ENCODE data around the gene TRMT2A. TPM values are rescaled to one million over a fixed set of nuclear protein-coding genes. Genes with fewer than 3 reads are reported as not detected.

The TRMT2A gene
- total RNA-seq, 1 experiment from 2014 or later: 54.8 TPM

DNA sequence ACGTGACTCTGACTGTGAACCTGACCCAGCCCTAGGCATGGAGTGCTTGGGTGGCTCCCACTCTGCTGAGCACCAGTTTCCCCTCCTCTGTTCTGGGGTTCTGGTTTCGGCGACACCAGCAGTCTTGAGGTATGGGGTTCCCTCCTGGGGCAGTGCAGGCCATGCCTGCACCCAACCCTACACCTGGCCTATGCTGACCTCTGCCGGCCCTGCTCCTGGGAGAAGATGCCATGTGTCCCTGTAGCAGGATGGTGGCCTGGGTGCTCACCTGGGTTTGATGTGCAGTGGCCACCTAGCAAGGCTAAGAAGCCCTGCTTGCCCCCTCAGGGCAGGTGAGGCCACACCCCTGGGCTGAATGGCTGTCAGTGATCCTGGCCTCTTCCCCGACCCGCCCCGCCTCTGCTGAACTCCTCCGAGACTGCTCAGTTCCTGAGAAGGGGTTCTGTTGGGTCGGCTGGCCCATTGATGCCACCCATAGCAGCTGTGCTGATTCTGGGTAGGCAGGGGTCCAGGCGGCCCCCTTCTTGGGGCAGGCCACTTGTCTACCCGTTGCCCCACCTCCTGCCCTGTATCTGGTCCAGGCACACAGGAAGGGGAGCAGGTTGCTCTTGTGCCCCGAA lies 17.0 kb upstream of the TRMT2A start:
- Histone ChIP-seq H3K36me3 (ENCODE audit: insufficient read depth, low read length) (no peaks in the 10 kb centered on the region), H3K79me2 (ENCODE audit: low read length) (no peaks in the 10 kb centered on the region), H3K4me3 (ENCODE audit: low read length) (no peak overlapping the region), H3K9ac (ENCODE audit: low read length) (no peak overlapping the region), H3K9me2 (replicated peaks; ENCODE audit: insufficient read depth, low read length) (no peaks in the 10 kb centered on the region), H3K27ac (ENCODE audit: low read length) (no peak overlapping the region), H3K27me3 (ENCODE audit: low read length) (no peaks in the 10 kb centered on the region), H2AFZ (ENCODE audit: low read length) (no peak overlapping the region), H3K4me1 (ENCODE audit: low read length) (peaks cover 38% of the 10 kb centered on the region), H3K4me2 (ENCODE audit: low read depth, low read length, poor library complexity, severe bottlenecking) (no peak overlapping the region), H3K9me3 (ENCODE audit: low read length) (no peaks in the 10 kb centered on the region), H4K20me1 (ENCODE audit: insufficient read depth, low read depth, low read length) (peaks cover 36% of the 10 kb centered on the region)
- DNase-seq: no peak

DNA sequence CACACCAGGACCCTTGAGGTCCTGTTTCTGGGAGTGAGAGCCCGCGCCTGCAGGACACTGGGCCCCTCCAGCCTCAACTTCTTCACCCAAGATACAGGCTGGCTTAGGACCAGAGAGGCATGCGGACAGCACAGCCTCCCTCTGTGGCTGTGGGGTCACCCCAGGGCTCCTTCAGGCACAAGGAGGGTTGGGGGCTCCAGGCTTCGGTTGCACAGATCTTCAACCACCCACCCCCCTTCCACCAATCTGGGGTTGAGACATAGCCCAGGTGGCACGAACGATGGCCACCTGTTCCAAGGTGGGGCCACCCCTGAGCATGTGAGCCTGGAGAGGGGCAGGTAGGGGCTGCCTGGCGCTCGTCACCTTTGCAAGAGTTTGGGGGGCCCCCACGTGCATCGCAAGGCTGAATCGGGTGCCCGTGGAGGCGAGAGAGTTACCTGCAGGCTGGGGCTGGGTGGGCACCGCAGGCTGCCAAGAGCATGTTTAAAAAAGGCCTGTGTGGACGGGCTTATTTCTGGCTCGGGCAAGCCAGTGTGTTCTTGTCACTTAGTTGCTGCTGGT lies 15.7 kb upstream of the TRMT2A start:
- Histone ChIP-seq H3K4me1 (ENCODE audit: low read length) (peaks cover 40% of the 10 kb centered on the region), H3K4me2 (ENCODE audit: low read depth, low read length, poor library complexity, severe bottlenecking) (peak overlapping the region; percentile 83), H2AFZ (ENCODE audit: low read length) (no peak overlapping the region), H3K27ac (ENCODE audit: low read length) (no peak overlapping the region), H3K9me2 (replicated peaks; ENCODE audit: insufficient read depth, low read length) (no peaks in the 10 kb centered on the region), H3K4me3 (ENCODE audit: low read length) (peak overlapping the region; percentile 81), H3K36me3 (ENCODE audit: insufficient read depth, low read length) (no peaks in the 10 kb centered on the region), H4K20me1 (ENCODE audit: insufficient read depth, low read depth, low read length) (peaks cover 33% of the 10 kb centered on the region), H3K9ac (ENCODE audit: low read length) (peak overlapping the region; percentile 80), H3K79me2 (ENCODE audit: low read length) (no peaks in the 10 kb centered on the region), H3K9me3 (ENCODE audit: low read length) (no peaks in the 10 kb centered on the region), H3K27me3 (ENCODE audit: low read length) (no peaks in the 10 kb centered on the region)
- DNase-seq: no peak

DNA sequence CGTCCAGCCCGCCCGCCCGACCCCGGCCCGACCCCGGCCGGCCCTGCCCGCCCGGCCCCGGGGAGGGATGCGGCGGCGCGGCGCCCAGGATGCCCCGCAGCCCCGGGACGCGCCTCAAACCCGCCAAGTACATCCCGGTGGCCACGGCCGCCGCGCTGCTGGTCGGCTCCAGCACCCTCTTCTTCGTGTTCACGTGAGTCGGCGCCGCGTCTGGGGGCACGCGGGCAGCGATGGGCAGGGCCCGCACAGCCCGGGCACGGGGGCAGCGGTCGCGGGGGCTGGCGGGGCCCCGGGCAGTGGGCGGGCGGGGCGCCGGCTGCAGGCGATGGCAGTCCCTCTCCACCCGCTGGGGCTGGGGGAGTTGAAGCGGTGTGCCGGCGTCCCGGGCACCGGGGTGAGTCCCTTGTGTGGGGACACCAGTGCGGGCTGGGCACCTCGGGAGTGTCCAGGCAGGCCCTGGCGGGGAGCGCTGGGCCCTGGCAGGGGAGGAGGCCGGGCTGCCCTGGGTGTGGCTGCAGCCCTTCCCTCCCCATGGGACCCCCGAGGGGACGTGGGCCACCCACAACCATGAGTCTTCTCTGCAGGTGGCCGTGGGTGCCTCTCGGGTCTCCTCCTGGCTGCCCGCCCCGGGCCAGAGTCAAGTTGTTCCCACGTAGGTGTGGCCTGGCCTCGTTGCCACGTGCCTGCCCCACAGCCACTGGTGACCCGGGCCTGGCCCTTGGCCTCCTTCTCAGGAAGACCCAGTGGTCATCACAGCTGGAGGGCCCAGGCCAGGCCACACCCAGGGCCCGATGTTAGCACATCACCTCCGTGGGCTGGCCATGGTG lies 15.0 kb upstream of the TRMT2A start:
- Histone ChIP-seq H3K9me3 (ENCODE audit: low read length) (no peaks in the 10 kb centered on the region), H3K4me2 (ENCODE audit: low read depth, low read length, poor library complexity, severe bottlenecking) (peak overlapping the region; percentile 83), H3K27ac (ENCODE audit: low read length) (no peak overlapping the region), H3K9ac (ENCODE audit: low read length) (peak overlapping the region; percentile 80), H3K27me3 (ENCODE audit: low read length) (no peaks in the 10 kb centered on the region), H3K4me1 (ENCODE audit: low read length) (peaks cover 33% of the 10 kb centered on the region), H3K4me3 (ENCODE audit: low read length) (peak overlapping the region; percentile 81), H4K20me1 (ENCODE audit: insufficient read depth, low read depth, low read length) (peaks cover 33% of the 10 kb centered on the region), H3K36me3 (ENCODE audit: insufficient read depth, low read length) (no peaks in the 10 kb centered on the region), H3K79me2 (ENCODE audit: low read length) (no peaks in the 10 kb centered on the region), H2AFZ (ENCODE audit: low read length) (no peak overlapping the region; the same call in 1 of the 2 replicates), H3K9me2 (replicated peaks; ENCODE audit: insufficient read depth, low read length) (no peaks in the 10 kb centered on the region)
- peak; percentile 54 for DNase-seq

DNA sequence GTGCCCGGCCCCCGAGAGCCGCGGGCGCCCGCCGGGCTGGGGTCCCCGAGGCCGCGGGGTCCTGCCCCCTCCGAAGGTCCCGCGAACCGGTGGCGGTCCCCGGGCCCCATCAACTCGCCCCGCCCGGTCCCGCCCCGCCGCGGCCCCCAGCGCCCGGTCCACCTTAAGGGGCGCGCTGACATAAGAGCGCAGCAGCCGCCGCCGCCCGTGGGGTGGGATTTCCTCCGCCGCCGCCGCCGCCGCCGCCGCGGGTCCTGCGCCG lies 14.5 kb upstream of the TRMT2A start, which contains the start of gene ZDHHC8:
ZDHHC8 (plus strand) TSS at position 208 of the 262 bp plus-strand sequence. CDS start 144 bp downstream, outside the sequence.
- Histone ChIP-seq H3K9me3 (ENCODE audit: low read length) (no peaks in the 10 kb centered on the region), H3K9me2 (replicated peaks; ENCODE audit: insufficient read depth, low read length) (no peaks in the 10 kb centered on the region), H3K79me2 (ENCODE audit: low read length) (no peaks in the 10 kb centered on the region), H3K27ac (ENCODE audit: low read length) (peak within 1 kb of the TSS; percentile 60), H3K4me3 (ENCODE audit: low read length) (peak within 1 kb of the TSS; percentile 88), H4K20me1 (ENCODE audit: insufficient read depth, low read depth, low read length) (peaks cover 31% of the 10 kb centered on the region), H3K27me3 (ENCODE audit: low read length) (no peaks in the 10 kb centered on the region), H3K4me1 (ENCODE audit: low read length) (peaks cover 31% of the 10 kb centered on the region), H2AFZ (ENCODE audit: low read length) (peak within 1 kb of the TSS; percentile 71; the same call in 1 of the 2 replicates), H3K36me3 (ENCODE audit: insufficient read depth, low read length) (no peaks in the 10 kb centered on the region), H3K4me2 (ENCODE audit: low read depth, low read length, poor library complexity, severe bottlenecking) (peak within 1 kb of the TSS; percentile 92), H3K9ac (ENCODE audit: low read length) (peak within 1 kb of the TSS; percentile 89)
- peak; percentile 67 for DNase-seq

DNA sequence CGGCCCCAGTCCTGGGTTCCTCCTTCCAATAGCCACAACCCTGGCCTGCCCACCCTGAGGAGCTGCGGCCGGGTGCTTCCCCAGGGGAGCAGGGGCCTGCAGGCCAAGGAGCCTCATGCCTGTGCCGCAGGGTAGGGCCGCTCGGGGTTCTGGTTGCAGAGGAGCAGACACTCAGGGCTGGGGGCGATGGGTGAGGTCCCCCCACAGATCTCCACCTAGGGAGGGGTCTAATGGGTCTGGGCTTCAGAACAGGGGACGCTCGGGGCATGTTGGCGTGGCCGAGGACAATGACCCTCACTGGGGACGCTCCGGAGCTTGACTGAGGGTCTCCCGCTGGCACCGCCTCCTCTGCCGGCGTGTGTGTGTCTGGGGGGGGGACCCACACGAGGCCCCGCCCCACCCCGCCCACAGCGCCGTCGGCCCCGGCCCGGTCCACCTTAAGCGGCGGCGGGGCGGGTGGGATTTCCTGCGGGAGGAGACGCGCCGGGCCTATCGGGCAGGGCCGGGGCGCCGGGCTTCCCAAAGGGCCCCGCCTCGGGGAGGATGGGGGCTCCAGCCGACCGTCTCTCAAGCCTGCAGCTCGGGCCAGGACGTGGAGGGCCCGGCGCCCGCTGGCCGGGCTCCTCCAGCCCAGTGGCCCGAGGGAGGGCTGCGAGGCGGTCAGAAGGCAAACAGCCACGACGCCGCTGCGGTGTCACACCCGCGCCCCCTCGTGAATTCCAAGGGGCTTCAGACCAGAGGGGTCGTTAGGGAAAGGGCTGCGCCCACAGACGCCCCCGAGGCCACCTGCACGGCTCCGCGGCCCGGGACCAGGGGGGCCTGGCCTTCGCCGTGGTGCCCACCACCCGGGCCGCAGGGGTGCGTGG lies 13.9 kb upstream of the TRMT2A start:
- H3K4me3 ChIP-seq (ENCODE audit: low read length): peak overlapping the region; percentile 88
- peak overlapping the region; percentile 71; the same call in 1 of the 2 replicates for H2AFZ ChIP-seq (ENCODE audit: low read length)
- H3K9me2 ChIP-seq (replicated peaks; ENCODE audit: insufficient read depth, low read length): no peaks in the 10 kb centered on the region
- peaks cover 31% of the 10 kb centered on the region for H3K4me1 ChIP-seq (ENCODE audit: low read length)
- H3K4me2 ChIP-seq (ENCODE audit: low read depth, low read length, poor library complexity, severe bottlenecking): peak overlapping the region; percentile 92
- H3K27me3 ChIP-seq (ENCODE audit: low read length): no peaks in the 10 kb centered on the region
- peak overlapping the region; percentile 60 for H3K27ac ChIP-seq (ENCODE audit: low read length)
- DNase-seq: peak; percentile 87
- peaks cover 2% of the 10 kb centered on the region; the same call in 1 of the 2 replicates for H3K36me3 ChIP-seq (ENCODE audit: insufficient read depth, low read length)
- H4K20me1 ChIP-seq (ENCODE audit: insufficient read depth, low read depth, low read length): peaks cover 27% of the 10 kb centered on the region
- H3K79me2 ChIP-seq (ENCODE audit: low read length): no peaks in the 10 kb centered on the region
- peak overlapping the region; percentile 89 for H3K9ac ChIP-seq (ENCODE audit: low read length)
- H3K9me3 ChIP-seq (ENCODE audit: low read length): no peaks in the 10 kb centered on the region

DNA sequence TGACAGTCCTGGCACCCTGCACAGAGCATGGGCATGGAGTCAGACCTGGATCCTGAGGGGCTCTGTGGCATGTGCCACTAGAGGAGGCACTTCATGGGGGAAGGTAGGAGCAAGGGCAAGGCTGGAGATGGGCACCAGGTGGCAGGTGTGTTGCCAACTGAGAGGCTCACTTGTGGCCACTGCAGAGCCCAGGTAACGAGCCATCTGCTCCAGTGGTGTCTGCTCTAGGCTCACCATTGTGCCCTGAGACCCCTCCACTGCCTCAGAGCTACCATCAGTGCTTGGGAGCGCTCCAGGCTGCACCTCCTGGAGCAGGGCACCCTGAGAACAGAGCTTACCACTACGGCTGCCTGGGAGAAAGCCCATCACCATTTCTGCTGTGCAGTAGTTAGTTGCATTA lies 13.3 kb upstream of the TRMT2A start:
- Histone ChIP-seq H3K27me3 (ENCODE audit: low read length) (no peaks in the 10 kb centered on the region), H3K9me3 (ENCODE audit: low read length) (no peaks in the 10 kb centered on the region), H4K20me1 (ENCODE audit: insufficient read depth, low read depth, low read length) (peaks cover 28% of the 10 kb centered on the region), H3K9ac (ENCODE audit: low read length) (peak overlapping the region; percentile 89), H3K4me3 (ENCODE audit: low read length) (peak overlapping the region; percentile 88; the same call in 1 of the 2 replicates), H3K4me2 (ENCODE audit: low read depth, low read length, poor library complexity, severe bottlenecking) (peak overlapping the region; percentile 92), H3K79me2 (ENCODE audit: low read length) (no peaks in the 10 kb centered on the region), H3K36me3 (ENCODE audit: insufficient read depth, low read length) (peaks cover 7% of the 10 kb centered on the region; the same call in 1 of the 2 replicates), H3K9me2 (replicated peaks; ENCODE audit: insufficient read depth, low read length) (no peaks in the 10 kb centered on the region), H3K4me1 (ENCODE audit: low read length) (peaks cover 25% of the 10 kb centered on the region), H3K27ac (ENCODE audit: low read length) (peak overlapping the region; percentile 40; the same call in 1 of the 2 replicates), H2AFZ (ENCODE audit: low read length) (no peak overlapping the region; the same call in 1 of the 2 replicates)
- DNase-seq: peak; percentile 52

DNA sequence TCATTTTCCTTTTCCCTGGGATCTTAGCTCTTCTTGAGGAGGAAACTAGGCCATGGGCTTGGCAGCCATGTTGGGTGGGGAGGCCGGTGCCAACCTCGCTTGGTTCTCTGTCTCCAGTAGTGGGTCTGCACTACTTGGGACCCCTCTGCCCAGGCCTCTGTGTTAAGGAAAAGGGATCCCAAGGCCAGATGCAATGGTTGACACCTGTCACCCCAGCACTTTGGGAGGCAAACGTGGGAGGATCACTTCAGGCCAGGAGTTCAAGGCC lies 12.7 kb upstream of the TRMT2A start:
- Histone ChIP-seq H3K27me3 (ENCODE audit: low read length) (no peaks in the 10 kb centered on the region), H3K4me1 (ENCODE audit: low read length) (peaks cover 23% of the 10 kb centered on the region), H3K9me2 (replicated peaks; ENCODE audit: insufficient read depth, low read length) (no peaks in the 10 kb centered on the region), H3K36me3 (ENCODE audit: insufficient read depth, low read length) (peaks cover 7% of the 10 kb centered on the region; the same call in 1 of the 2 replicates), H2AFZ (ENCODE audit: low read length) (no peak overlapping the region), H3K9ac (ENCODE audit: low read length) (no peak overlapping the region), H4K20me1 (ENCODE audit: insufficient read depth, low read depth, low read length) (peaks cover 25% of the 10 kb centered on the region), H3K4me2 (ENCODE audit: low read depth, low read length, poor library complexity, severe bottlenecking) (no peak overlapping the region), H3K9me3 (ENCODE audit: low read length) (no peaks in the 10 kb centered on the region), H3K79me2 (ENCODE audit: low read length) (no peaks in the 10 kb centered on the region), H3K27ac (ENCODE audit: low read length) (no peak overlapping the region), H3K4me3 (ENCODE audit: low read length) (no peak overlapping the region)
- DNase-seq: no peak
